Uterus (tissue), 2 donors: ENCODE results near the gene TMEM263.

Source experiments
- CTCF ChIP-seq, 4 experiments: fragments of 200-600 bp in 2 of 4; fragments of 450-650 bp in 2 of 4; sonication (generic) in 2 of 4; IDR thresholded peaks; one replicate each; pipeline ENCODE4 v1.5.1; 2016 to 2019; ENCODE audit warnings: antibody characterized with exemption in 4 of 4, mild to moderate bottlenecking in 2 of 4, moderate library complexity in 1 of 4
- POLR2A ChIP-seq, 2 donors: fragments of 450-650 bp; IDR thresholded peaks; one replicate each; pipeline ENCODE4 v1.6.1; 2016; ENCODE audit warnings: antibody characterized with exemption in 2 of 2, mild to moderate bottlenecking in 1 of 2, moderate library complexity in 1 of 2

GRCh38 chr12:106907846-106908245 lies 47.9 kb upstream of the TMEM263 start:
- TF ChIP-seq CTCF (IDR thresholded peaks at IDR 0.05) (no peak), POLR2A (IDR thresholded peaks at IDR 0.05) (no peak)
